ENCODE data around the gene CBLB.

DNA sequence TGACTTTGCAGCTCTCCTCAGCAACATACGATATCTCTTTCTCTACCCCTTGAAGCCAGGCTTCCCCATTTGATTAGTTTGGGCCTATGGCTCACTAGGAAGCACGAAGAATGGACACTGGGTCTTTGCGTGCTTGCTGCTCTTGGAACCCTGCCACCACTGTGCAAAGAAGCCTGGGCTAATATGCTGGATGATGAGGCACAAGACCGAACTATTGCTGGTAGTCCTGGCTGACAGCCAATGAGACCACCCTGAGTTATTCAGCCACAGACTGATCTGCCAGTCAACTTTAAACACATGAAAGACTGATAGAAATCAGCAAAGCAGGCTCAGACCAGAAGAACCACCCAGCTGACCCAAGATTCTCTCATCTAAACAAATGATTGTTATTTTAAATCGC, 250.3 kb downstream of the CBLB start:
- TF ChIP-seq EZH2phosphoT487 (IDR thresholded peaks at IDR 0.05; ENCODE audit: borderline replicate concordance, low read depth, low read length) = no peak
- TF ChIP-seq, protein P1, sequence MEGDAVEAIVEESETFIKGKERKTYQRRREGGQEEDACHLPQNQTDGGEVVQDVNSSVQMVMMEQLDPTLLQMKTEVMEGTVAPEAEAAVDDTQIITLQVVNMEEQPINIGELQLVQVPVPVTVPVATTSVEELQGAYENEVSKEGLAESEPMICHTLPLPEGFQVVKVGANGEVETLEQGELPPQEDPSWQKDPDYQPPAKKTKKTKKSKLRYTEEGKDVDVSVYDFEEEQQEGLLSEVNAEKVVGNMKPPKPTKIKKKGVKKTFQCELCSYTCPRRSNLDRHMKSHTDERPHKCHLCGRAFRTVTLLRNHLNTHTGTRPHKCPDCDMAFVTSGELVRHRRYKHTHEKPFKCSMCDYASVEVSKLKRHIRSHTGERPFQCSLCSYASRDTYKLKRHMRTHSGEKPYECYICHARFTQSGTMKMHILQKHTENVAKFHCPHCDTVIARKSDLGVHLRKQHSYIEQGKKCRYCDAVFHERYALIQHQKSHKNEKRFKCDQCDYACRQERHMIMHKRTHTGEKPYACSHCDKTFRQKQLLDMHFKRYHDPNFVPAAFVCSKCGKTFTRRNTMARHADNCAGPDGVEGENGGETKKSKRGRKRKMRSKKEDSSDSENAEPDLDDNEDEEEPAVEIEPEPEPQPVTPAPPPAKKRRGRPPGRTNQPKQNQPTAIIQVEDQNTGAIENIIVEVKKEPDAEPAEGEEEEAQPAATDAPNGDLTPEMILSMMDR (conservative IDR thresholded peaks at IDR 0.05; ENCODE audit: low read length) = no peak

All from OCI-LY7 (cell line).